ENCODE results near the gene MGAT2. TPM values are rescaled to one million over a fixed set of nuclear protein-coding genes. Genes with fewer than 3 reads are reported as not detected.

Gene MGAT2
- total and polyA plus RNA-seq, 9 of the 15 experiments (the other 6 are each of a cell fraction or from before 2014, with no cell fraction given): 0.03 to 33.3 (median 24.6) TPM; not detected in 1

DNA sequence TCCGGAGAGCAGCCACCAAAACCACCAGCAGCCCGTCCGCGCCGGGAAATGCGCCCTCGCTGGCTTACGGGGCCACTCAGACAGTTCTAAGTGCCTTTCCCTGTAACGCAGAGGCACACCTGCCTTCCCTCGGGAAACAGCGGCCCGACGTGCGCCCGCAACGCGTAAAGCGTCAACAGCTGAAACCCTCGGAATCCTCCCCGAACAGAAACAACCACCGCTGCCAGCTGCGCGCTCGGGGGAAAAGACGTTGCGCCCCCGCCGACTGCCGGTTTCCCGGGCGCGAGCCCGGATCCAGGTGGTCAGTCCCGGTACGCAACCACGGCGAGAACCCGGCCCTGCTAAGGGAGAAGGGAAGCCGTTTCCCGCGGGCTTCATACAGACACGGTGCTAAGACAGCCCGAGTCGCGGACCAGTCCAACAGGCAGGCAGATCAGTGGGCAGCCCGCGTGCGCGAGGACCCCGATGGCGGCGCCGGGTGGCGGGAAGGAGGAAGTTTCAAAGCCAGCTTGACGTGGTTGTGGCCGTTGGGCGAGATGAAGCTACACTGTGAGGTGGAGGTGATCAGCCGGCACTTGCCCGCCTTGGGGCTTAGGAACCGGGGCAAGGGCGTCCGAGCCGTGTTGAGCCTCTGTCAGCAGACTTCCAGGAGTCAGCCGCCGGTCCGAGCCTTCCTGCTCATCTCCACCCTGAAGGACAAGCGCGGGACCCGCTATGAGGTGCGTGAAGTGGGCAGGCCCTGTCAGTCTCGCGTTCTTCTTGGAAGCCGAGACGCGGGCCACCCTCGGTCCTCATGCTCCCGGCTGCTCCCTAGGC is 21.9 kb upstream of the MGAT2 start, which contains the start of gene LRR1 (continued):
- no peak for TF ChIP-seq FOXJ3 (CRISPR knock-in tag; IDR thresholded peaks at IDR 0.05)
- TF ChIP-seq, protein P1, sequence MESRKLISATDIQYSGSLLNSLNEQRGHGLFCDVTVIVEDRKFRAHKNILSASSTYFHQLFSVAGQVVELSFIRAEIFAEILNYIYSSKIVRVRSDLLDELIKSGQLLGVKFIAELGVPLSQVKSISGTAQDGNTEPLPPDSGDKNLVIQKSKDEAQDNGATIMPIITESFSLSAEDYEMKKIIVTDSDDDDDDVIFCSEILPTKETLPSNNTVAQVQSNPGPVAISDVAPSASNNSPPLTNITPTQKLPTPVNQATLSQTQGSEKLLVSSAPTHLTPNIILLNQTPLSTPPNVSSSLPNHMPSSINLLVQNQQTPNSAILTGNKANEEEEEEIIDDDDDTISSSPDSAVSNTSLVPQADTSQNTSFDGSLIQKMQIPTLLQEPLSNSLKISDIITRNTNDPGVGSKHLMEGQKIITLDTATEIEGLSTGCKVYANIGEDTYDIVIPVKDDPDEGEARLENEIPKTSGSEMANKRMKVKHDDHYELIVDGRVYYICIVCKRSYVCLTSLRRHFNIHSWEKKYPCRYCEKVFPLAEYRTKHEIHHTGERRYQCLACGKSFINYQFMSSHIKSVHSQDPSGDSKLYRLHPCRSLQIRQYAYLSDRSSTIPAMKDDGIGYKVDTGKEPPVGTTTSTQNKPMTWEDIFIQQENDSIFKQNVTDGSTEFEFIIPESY (CRISPR knock-in tag; IDR thresholded peaks at IDR 0.05): no peak
- TF ChIP-seq CHD2 (IDR thresholded peaks at IDR 0.05; ENCODE audit: low read depth, low read length): peak; percentile 89
- TF ChIP-seq, protein P2, sequence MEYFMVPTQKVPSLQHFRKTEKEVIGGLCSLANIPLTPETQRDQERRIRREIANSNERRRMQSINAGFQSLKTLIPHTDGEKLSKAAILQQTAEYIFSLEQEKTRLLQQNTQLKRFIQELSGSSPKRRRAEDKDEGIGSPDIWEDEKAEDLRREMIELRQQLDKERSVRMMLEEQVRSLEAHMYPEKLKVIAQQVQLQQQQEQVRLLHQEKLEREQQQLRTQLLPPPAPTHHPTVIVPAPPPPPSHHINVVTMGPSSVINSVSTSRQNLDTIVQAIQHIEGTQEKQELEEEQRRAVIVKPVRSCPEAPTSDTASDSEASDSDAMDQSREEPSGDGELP (CRISPR knock-in tag; IDR thresholded peaks at IDR 0.05; ENCODE audit: borderline replicate concordance): peak; percentile 97
- TF ChIP-seq RBFOX2 (IDR thresholded peaks at IDR 0.05; ENCODE audit: low read depth, low read length): peak; percentile 97
- peak; percentile 87 for TF ChIP-seq RBBP5 (IDR thresholded peaks at IDR 0.05; ENCODE audit: borderline replicate concordance, insufficient read depth, low read length, poor library complexity, severe bottlenecking)
- no peak for TF ChIP-seq RHOXF2B (CRISPR knock-in tag; conservative IDR thresholded peaks at IDR 0.05)
- TF ChIP-seq ZFP91 (CRISPR knock-in tag; IDR thresholded peaks at IDR 0.05): no peak
- TF ChIP-seq HNRNPLL (IDR thresholded peaks at IDR 0.05; ENCODE audit: low read depth, low read length, poor library complexity, severe bottlenecking): peak; percentile 90
- peak; percentile 68 to 93 (median 87) for TF ChIP-seq YY1 (IDR thresholded peaks at IDR 0.05; ENCODE audit: borderline replicate concordance in 1 of 3, control insufficient read depth in 1 of 3, extremely low read depth in 1 of 3, insufficient read depth in 3 of 3, insufficient read length in 1 of 3, insufficient replicate concordance in 2 of 3, low read depth in 1 of 3, low read length in 2 of 3)
- TF ChIP-seq BRF1 (IDR thresholded peaks at IDR 0.05; ENCODE audit: borderline replicate concordance, extremely low read depth, insufficient read length): no peak
- no peak for TF ChIP-seq TGIF2 (CRISPR knock-in tag; IDR thresholded peaks at IDR 0.05)
- TF ChIP-seq, protein P3, sequence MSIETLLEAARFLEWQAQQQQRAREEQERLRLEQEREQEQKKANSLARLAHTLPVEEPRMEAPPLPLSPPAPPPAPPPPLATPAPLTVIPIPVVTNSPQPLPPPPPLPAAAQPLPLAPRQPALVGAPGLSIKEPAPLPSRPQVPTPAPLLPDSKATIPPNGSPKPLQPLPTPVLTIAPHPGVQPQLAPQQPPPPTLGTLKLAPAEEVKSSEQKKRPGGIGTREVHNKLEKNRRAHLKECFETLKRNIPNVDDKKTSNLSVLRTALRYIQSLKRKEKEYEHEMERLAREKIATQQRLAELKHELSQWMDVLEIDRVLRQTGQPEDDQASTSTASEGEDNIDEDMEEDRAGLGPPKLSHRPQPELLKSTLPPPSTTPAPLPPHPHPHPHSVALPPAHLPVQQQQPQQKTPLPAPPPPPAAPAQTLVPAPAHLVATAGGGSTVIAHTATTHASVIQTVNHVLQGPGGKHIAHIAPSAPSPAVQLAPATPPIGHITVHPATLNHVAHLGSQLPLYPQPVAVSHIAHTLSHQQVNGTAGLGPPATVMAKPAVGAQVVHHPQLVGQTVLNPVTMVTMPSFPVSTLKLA (conservative IDR thresholded peaks at IDR 0.05): peak; percentile 75 to 80; a peak in 3 of 4 replicates
- peak; percentile 95 for TF ChIP-seq POLR2A (conservative IDR thresholded peaks at IDR 0.05)
- peak; percentile 11; the same call in 1 of the 2 replicates for TF ChIP-seq DMBX1 (CRISPR knock-in tag; IDR thresholded peaks at IDR 0.05; ENCODE audit: borderline replicate concordance)
- TF ChIP-seq TCFL5 (CRISPR knock-in tag; conservative IDR thresholded peaks at IDR 0.05): no peak
- TF ChIP-seq SMARCA5 (IDR thresholded peaks at IDR 0.05): no peak
- no peak for TF ChIP-seq USF1 (CRISPR knock-in tag; IDR thresholded peaks at IDR 0.05)

Measured in K562 (cell line).